HG02588 (cell line): ENCODE data around the gene OR9Q1.
"Not testable (repeated sequence)": the region's sequence is repeated elsewhere in the genome, so short reads cannot be mapped to it uniquely, and the experiment has no call there.

Source experiments
- ATAC-seq: cut with Tn5 transposase; IDR thresholded peaks from one replicate; pipeline ENCODE4 v1.9.1; 2021; ENCODE audit warnings: mild to moderate bottlenecking, moderate library complexity; ENCODE audit not compliant: unreplicated experiment

Gene OR9Q1

GRCh38 chr11:58133309-58134076, 109.8 kb downstream of the OR9Q1 start:
- ATAC-seq = no peak

GRCh38 chr11:58134151-58134550, 110.5 kb downstream of the OR9Q1 start:
- ATAC-seq = no peak

GRCh38 chr11:58135171-58135570, 111.5 kb downstream of the OR9Q1 start:
- no peak for ATAC-seq

GRCh38 chr11:58142761-58143160, 119.1 kb downstream of the OR9Q1 start:
- no peak for ATAC-seq

GRCh38 chr11:58152781-58153180, 129.1 kb downstream of the OR9Q1 start:
- ATAC-seq = no peak

- no peak for ATAC-seq
Observed at GRCh38 chr11:58164389-58164788, 140.7 kb downstream of the OR9Q1 start.

- ATAC-seq = no peak
Observed at GRCh38 chr11:58164990-58165389, 141.3 kb downstream of the OR9Q1 start.

GRCh38 chr11:58165504-58166106, 141.9 kb downstream of the OR9Q1 start:
- no peak for ATAC-seq

- ATAC-seq = no peak
Observed at GRCh38 chr11:58177409-58178054, 153.9 kb downstream of the OR9Q1 start.

GRCh38 chr11:58178444-58178843, 154.8 kb downstream of the OR9Q1 start:
- ATAC-seq = no peak

GRCh38 chr11:58179648-58180047, 156.0 kb downstream of the OR9Q1 start:
- ATAC-seq = no peak

GRCh38 chr11:58186938-58187337, 163.3 kb downstream of the OR9Q1 start:
- ATAC-seq = no peak

GRCh38 chr11:58188770-58189169, 165.1 kb downstream of the OR9Q1 start, which contains the start of gene OR9Q2:
Gene OR9Q2 (plus strand): TSS chr11:58189070. CDS start chr11:58190491, 1,421 bp downstream.
- no peak for ATAC-seq

GRCh38 chr11:58192229-58192628, 168.5 kb downstream of the OR9Q1 start:
- no peak for ATAC-seq

- no peak for ATAC-seq
Observed at GRCh38 chr11:58193391-58193790, 169.7 kb downstream of the OR9Q1 start.

- no peak for ATAC-seq
Observed at GRCh38 chr11:58195939-58196338, 172.3 kb downstream of the OR9Q1 start.

- no peak for ATAC-seq
Observed at GRCh38 chr11:58199271-58199670, 175.6 kb downstream of the OR9Q1 start.

GRCh38 chr11:58204042-58204441, 180.4 kb downstream of the OR9Q1 start, which contains the start of gene OR1S2:
Gene OR1S2 (minus strand): TSS chr11:58204142. CDS start chr11:58204142, 0 bp downstream.
- no peak for ATAC-seq

GRCh38 chr11:58212420-58212819, 188.7 kb downstream of the OR9Q1 start, which contains the start of gene OR1S1:
Gene OR1S1 (plus strand): TSS chr11:58212720.
- not testable (repeated sequence) for ATAC-seq

GRCh38 chr11:58216476-58216875, 192.8 kb downstream of the OR9Q1 start:
- no peak for ATAC-seq

GRCh38 chr11:58222721-58223120, 199.0 kb downstream of the OR9Q1 start:
- no peak for ATAC-seq
